Astrocyte (in vitro differentiated cells and primary cell): ENCODE data around the gene IKZF2.

Source experiments
- CTCF ChIP-seq: IDR thresholded peaks from 2 replicates; pipeline ENCODE4 v1.5.1; 2011; ENCODE audit warnings: low read depth, mild to moderate bottlenecking, inconsistent platforms, low read length, moderate library complexity; ENCODE audit not compliant: insufficient read depth
- EZH2 ChIP-seq: IDR thresholded peaks from 2 replicates; pipeline ENCODE4 v1.6.1; 2012; ENCODE audit warnings: mild to moderate bottlenecking, low read length, inconsistent platforms; ENCODE audit not compliant: insufficient read depth

- TF ChIP-seq CTCF (no peak), EZH2 (no peak)
Observed at GRCh38 chr2:213068676-213069359, 82.6 kb downstream of the IKZF2 start.
